Astrocyte (in vitro differentiated cells and primary cell): ENCODE measurements around the gene IFT172.

Experiments
- EZH2 ChIP-seq: IDR thresholded peaks from 2 replicates; pipeline ENCODE4 v1.6.1; 2012; ENCODE audit warnings: mild to moderate bottlenecking, low read length, inconsistent platforms; ENCODE audit not compliant: insufficient read depth
- TF ChIP-seq, protein P1 (sequence below): IDR thresholded peaks from 2 replicates; pipeline ENCODE4 v1.5.1; 2011; ENCODE audit warnings: low read depth, mild to moderate bottlenecking, inconsistent platforms, low read length, moderate library complexity; ENCODE audit not compliant: insufficient read depth

DNA sequence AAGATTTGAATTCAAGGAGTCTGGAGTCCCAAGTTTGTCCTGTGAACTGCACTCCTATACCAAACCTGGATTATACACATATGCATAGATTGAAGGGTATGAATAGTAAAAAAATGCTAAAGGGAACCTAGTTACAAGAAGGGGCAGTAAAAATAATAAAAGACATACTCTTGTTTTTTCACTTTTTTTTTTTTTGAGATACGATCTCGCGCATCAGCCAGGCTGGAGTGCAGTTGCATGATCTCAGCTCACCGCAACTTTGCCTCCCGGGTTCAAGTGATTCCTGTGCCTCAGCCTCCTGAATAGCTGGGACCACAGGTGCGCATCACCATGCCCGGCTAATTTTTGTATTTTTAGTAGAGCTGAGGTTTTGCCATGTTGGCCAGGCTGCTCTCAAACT lies 25.1 kb downstream of the IFT172 start:
- TF ChIP-seq, protein P1, sequence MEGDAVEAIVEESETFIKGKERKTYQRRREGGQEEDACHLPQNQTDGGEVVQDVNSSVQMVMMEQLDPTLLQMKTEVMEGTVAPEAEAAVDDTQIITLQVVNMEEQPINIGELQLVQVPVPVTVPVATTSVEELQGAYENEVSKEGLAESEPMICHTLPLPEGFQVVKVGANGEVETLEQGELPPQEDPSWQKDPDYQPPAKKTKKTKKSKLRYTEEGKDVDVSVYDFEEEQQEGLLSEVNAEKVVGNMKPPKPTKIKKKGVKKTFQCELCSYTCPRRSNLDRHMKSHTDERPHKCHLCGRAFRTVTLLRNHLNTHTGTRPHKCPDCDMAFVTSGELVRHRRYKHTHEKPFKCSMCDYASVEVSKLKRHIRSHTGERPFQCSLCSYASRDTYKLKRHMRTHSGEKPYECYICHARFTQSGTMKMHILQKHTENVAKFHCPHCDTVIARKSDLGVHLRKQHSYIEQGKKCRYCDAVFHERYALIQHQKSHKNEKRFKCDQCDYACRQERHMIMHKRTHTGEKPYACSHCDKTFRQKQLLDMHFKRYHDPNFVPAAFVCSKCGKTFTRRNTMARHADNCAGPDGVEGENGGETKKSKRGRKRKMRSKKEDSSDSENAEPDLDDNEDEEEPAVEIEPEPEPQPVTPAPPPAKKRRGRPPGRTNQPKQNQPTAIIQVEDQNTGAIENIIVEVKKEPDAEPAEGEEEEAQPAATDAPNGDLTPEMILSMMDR = no peak
- no peak for TF ChIP-seq EZH2
